SIG-M5 (cell line): ENCODE data around the gene PKM.

Experiments used
- DNase-seq: peaks from one replicate; lab custom pipeline; 2025; lab: John Stamatoyannopoulos, UW

Gene PKM

DNA sequence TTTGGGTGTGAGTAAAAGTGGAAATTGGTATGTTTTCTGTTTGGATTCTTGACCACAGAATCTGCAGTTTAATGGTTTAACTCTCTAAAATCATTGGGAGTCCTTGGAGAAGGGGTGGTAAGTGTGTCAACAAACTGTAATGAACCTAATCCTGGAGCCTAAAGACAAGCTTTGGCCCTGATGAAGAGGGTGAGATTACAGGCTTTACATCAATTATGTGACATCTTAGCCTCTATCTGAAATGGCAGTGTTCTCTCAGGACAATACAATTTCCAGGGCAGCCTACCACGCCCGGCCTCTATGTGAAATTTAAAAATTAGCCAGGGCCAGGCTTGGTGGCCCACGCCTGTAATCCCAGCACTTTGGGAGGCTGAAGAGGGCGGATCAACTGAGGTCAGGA lies 4.3 kb upstream of the PKM start:
- DNase-seq: no peak

- DNase-seq: no peak
Observed at GRCh38 chr15:72233769-72234168, 2.8 kb upstream of the PKM start.

GRCh38 chr15:72231833-72232478 lies 966 bp upstream of the PKM start:
- DNase-seq: no peak

- no peak for DNase-seq
Observed at GRCh38 chr15:72230197-72231065, 559 bp downstream of the PKM start.

- no peak for DNase-seq
Observed at GRCh38 chr15:72229947-72230196, 1.1 kb downstream of the PKM start.

- DNase-seq: no peak
Observed at GRCh38 chr15:72229076-72229946, 1.7 kb downstream of the PKM start.

DNA sequence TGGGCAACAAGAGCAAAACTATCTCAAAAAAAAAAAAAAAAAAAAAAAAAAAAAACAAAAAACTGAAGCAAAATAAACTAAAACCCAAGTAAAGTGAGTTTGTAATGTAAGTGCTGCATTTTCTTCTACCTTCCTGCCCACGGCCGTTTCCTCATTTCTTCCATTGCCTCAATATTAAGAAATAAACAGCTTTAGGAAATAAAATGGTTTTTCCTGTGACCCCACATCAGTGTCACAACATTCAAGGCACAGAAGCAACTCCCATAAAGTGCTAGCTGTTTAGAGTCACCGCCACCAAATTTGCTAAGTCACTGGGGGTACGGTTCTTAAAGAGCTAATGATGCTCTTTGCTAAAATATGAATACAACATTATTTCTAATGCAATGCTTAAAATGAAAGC lies 3.3 kb downstream of the PKM start:
- DNase-seq: peak; percentile 41

DNA sequence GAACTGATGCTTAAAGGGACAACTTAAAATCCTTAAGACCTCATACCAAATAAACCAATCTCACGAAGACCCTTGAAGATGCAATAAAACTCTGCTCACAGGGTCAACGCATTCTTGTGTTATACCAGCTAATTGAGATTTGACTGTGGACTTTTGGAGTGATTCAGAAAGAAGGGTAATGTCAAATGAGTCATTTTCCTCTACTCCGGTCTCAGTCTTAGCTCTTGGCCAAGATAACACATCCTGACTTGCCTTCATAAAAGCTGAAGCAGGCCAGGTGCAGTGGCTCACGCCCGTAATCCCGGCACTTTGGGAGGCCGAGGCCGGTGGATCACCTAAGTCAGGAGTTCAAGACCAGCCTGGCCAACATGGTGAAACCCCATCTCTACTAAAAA lies 3.8 kb downstream of the PKM start:
- DNase-seq: no peak

DNA sequence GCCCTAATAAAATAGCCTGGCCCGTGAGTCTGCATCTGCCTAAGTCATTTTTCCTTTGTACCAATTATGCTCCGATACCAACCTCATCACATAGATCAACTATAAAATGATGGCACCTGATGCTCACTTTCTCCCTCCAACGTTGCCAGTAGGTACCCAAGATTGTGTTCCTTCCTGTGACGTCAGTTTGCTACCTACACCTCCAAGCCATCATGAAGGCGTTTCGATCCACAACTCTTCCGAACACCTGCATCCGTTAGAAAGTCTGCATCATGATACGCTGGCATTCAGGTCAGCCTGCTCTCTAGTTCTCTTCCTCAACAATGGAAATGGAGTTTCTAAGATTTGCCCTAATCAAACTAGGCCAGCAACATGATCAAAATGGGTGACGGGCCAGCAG lies 7.7 kb downstream of the PKM start:
- no peak for DNase-seq

- DNase-seq: no peak
Observed at GRCh38 chr15:72222393-72222792, 8.6 kb downstream of the PKM start.

DNA sequence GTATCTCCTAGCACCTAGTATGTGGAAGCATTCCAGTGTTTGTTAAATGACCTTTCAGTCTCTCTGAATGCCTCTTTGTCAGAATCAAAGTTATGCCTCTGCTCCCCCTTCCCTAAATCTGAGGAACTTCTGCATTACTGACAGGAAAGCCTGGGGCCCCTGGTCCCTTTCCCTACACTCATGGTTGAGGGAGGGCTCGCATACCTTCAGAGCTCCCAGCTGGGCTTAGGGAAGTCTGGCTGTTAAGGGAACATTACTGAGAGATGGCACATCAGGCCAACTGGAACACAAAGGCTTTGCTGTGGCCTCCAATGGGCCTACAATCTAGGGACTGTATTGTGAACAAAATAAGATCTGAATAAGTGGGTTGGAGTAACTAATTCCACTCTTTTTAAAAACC lies 10.3 kb downstream of the PKM start:
- no peak for DNase-seq

DNA sequence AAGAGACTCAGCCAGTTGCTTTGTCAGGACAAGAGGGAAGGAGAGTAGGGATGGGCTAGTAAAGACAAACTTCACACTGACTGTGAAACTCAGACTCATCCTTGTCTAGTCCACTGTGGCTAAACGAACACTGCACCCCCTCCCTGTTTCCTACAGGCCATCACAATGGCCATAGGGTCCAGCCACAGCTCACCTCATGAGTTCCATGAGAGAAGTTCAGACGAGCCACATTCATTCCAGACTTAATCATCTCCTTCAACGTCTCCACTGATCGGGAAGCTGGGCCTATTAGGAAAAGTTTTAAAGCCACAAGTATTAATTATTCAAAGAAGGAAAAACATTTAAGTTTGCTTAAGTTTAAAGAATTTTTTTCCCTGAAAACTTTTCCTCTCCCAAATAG lies 13.8 kb downstream of the PKM start:
- DNase-seq: no peak

DNA sequence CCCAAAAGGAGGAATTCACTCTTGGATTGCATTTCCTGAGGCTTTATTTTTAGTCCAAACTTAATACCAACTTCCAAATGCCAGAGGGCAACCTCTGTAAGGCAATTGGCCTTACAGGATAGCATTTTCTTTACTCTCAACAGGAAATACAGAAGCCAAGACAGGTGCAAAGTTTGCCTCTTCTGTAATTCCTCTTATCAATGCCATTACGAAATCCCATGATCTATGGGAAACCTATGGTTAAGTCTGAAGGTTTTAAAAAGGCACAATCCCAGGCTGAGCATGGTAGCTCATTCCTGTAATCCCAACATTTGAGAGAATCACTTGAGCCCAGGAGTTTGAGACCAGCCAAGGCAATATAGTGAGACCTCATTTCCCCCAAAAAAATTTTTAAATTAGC lies 14.9 kb downstream of the PKM start:
- no peak for DNase-seq

DNA sequence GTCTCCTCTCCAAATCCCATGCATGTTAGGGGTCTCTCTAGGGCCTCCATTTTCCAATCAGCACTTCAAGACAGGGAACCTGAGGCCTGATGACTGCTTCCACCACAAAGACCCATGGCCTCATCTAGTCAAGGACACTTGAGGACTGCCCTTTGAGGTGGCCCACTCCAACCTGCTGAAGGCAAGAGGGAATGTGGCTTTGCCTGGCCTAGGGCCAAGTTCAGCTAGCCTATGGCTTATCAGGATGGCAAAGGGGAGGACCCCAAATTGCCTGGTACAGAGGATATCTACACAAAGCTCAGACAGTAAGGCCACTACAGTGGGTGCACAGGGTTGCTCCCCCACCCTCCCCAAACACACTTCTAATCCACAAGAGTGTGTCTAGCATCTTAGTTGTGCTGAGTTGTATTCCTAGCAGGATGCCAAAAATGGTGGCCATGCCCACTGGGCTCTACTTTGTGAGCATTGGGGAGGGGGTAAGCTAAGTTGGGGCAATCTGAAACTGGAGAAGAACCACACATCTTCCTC lies 23.4 kb downstream of the PKM start:
- DNase-seq: no peak

DNA sequence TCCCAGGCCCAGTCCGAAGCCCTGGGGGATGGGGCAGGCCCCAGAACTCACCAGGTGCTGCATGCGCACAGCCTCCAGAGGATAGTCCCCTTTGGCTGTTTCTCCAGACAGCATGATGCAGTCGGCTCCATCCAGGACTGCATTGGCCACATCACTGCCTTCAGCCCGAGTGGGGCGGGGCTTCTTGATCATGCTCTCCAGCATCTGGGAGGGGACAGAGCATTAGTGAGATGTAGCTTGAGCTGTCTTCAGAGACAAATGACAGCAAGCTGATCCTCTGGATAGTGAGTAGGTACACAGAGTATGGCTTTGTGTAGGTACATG lies 24.4 kb downstream of the PKM start:
- DNase-seq: no peak

DNA sequence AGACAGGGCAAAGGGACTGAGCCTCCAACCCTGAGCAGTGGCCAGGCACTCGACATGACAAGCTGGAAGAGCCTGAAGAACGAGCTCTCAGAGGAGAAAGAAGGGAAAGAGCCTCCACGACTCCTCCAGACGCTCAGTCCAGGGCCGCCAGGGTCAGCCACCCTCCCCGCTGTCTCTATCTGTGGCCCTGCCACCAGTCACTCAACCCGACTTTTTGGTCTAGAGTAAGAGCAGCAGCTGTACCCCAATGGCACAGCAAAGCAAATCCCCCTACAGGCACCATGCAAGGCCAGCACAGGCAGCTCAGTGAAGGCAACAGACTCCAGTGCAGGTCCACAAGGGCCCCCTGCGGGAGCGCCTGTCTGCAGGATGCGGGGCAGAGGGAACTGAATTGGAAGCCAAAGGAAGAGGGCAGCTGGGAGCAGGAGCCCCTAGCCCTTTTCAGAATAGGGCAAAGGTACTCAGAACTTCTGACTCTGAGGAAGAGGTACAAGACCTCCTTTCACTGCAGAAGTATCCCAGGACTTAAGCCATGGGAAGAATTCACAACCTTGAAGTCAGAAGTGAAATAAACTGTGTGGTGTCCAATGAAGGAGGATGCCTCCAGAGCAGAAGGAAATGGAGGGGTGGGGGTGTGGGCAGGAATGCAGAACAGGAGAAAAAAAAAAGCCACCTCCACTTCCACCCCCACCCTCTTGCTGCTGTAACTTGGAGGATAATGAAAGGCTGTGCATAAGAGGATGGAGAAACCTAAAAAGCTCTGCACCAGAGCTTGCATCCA lies 24.9 kb downstream of the PKM start:
- DNase-seq: no peak

DNA sequence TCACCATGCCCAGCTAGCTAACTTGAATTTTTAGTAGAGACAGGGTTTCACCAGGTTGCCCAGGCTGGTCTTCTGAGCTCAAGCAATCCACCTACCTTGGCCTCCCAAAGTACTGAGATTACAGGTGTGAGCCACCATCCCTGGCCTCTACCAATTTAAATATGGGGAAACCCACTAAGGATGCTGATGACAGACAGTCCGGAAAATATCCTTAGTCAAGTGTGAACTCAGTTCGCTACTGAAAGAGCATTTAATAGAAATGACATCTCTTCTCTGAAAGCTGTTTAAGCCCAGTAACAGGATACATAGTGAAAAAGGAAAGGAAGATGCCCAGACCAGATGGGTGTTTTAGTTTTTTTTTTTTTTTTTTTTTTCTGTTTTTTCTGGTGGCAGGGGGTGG lies 25.7 kb downstream of the PKM start:
- no peak for DNase-seq

GRCh38 chr15:72203507-72203837 lies 27.5 kb downstream of the PKM start:
- no peak for DNase-seq

DNA sequence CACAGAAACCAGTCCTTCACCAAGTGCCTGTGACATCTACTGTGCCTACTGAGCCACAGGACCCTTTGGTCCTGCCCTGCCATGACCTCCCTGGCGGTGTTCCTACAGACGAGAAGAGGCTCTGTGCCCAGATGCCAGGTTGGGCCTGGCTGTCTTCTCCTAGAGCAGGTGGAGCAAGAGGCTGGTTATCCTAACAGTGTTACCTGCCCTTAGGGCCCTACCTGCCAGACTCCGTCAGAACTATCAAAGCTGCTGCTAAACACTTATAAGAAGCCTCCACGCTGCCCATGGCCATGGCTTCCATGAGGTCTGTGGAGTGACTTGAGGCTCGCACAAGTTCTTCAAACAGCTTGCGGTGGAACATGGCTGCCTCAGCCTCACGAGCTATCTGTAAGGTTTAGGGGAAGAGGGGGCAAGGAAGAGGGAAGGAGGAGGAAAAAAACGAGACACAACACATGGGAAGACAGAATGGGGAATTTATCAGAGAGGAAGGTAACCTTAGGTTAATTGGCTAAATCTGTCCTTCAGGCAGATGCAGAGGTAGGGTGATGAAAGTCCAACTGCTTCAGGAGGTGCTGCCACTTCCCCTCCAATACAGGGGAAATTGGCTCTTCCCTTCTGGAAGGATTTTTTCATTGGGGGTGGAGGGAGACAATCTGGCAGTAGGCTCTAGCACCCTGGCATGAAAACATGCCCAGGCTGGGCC lies 28.0 kb downstream of the PKM start:
- DNase-seq: no peak

GRCh38 chr15:72202302-72202701 lies 28.7 kb downstream of the PKM start:
- no peak for DNase-seq

- DNase-seq: no peak
Observed at GRCh38 chr15:72201391-72201921, 29.5 kb downstream of the PKM start.
